HG02588 (cell line): ENCODE results near the gene PEX12.
"Not testable (repeated sequence)": the region's sequence is repeated elsewhere in the genome, so short reads cannot be mapped to it uniquely, and the experiment has no call there.

Source experiments
- ATAC-seq: cut with Tn5 transposase; IDR thresholded peaks from one replicate; pipeline ENCODE4 v1.9.1; 2021; ENCODE audit warnings: mild to moderate bottlenecking, moderate library complexity; ENCODE audit not compliant: unreplicated experiment

The PEX12 gene

DNA sequence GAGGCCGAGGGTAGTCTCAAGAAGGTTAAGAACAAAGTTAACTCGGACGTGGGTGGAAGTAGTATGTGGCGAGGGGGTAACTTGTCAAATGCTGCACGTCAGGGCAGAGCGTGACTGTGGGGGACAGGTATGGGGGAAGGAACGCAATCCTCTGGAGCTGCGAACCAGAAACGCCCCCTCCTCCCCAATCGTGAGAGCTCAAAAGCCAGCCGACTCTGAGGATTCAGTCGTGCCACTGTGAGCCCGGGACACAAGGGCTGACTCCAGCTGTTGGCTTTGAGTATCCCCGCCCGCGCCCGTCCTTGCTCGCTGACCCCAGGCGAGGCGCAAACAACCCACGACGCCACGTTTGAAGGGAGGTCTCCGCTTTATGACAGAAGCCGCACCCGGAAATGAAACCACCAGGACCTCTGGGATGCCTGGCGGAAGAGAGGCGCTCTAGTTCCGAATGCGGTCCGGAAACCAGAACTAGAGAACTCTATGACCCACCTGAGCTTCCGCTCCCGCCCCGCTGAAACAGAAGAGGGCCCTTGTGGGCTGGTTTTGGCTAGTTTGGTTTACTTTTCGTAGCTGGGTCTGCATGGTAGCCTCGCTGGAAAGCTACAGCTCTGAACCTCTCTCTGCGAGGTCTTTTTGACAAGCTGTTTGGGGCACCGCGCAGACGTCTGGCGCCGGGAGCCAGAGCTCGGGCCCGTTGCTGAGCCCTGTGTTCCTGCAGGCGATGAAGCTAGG is at the start of gene PEX12:
TSS of gene PEX12 (minus strand) at position 375 of the 732 bp plus-strand sequence. CDS start 550 bp downstream, outside the sequence.
- ATAC-seq = peak; percentile 87

GRCh38 chr17:35627417-35627816 is 49.0 kb upstream of the PEX12 start:
- no peak for ATAC-seq

DNA sequence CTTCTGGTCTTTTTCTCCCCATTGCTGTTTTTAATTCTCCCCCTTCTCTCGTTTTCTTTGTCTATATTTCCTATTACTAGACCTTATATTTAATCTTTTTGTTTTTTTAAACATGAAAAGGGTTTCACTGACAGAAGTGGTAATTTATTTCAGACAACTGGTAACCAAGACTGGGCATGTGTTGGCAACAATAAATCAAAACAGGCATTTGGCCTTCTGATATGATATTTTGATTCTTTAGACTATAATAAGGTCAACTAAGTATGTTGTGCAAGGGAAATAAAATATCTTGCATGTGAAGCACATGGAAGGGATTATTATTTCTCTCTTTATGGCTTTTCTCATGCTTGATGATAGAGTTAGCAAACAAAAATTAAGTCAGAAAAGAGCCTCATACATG is 43.4 kb upstream of the PEX12 start:
- no peak for ATAC-seq

- ATAC-seq = no peak
Observed at GRCh38 chr17:35618628-35619027, 40.3 kb upstream of the PEX12 start.

DNA sequence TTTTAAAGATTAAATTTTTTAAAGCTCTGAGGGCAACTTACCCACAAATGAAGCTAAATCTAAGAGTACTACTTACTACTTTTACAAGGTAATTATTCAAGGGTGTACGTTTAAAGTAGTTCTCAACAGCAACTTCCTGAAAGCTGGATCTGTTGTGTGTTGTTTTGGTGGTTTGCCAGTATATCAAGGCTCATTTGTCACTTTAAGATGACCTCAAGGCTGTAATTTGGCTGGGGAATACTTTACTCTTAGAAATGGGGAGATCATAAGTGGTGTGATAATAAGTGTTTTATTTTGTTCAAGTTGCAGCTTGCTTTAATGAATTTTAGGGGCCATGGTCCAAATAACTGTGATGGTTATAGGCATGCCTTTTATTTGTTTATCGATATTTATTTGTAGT is 39.1 kb upstream of the PEX12 start:
- ATAC-seq = no peak

GRCh38 chr17:35616536-35616935 is 38.2 kb upstream of the PEX12 start:
- no peak for ATAC-seq

GRCh38 chr17:35614810-35615209 is 36.4 kb upstream of the PEX12 start:
- no peak for ATAC-seq

DNA sequence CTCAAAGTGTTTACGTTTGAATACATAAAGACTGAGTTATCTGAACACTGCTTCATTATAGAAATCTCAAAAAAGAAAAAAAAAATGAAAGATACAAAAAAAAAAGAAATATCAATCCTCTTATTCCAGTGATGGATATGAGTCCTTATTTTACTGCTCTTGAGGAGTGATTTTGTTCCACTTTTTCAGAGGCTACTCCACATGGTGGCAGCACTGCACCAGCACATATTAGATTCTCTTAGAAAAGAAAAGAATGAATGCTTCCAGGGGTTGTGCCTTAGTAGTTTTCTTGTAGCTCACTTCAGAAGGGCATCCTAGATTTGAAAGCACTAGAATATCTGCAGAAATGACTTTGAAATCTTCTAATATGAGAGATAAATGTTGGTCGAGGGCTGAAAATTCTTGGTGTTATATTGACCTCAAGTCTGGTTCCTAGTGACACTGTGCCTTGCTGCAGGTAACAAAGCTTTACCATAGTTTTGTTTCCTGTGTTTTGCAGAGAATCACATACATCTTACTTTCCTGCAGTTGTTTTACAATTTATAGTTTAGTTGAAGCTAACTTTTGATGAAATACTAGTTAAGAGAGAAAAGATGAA is 34.7 kb upstream of the PEX12 start:
- ATAC-seq = no peak

DNA sequence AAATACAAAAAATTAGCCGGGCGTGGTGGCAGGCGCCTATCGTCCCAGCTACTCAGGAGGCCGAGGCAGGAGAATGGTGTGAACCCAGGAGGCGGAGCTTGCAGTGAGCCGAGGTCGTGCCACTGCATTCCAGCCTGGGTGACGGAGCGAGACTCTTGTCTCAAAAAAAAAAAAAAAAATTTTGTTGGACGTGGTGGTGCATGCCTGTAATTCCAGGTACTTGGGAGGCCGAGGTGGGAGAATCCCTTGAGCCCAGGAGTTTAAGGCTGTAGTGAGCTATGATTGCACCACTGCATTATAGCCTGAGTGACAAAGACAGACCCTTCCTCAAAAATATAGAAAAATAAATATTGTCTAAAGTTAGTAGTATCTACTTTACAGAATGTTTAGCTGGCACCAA is 32.4 kb upstream of the PEX12 start:
- ATAC-seq = not testable (repeated sequence)

DNA sequence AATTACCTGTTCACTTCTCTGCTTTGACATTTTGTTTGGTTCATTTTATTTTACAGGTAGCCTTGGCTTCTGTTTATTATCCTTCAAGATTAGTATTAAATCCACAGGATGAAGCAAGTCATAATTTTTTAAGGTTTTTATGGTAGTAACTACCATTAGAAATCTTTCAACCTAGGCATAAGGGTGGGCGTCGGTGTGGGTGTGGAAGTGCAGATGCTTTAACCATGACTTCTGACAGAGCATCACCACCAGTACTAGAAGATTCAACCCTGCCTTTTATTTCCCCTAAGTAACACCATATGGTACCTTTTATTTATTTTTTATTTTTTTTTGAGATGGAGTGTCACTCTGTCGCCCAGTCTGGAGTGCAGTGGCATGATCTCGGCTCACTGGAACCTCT is 31.5 kb upstream of the PEX12 start:
- no peak for ATAC-seq

- no peak for ATAC-seq
Observed at GRCh38 chr17:35607239-35607847, 29.0 kb upstream of the PEX12 start.

GRCh38 chr17:35605678-35606077 is 27.3 kb upstream of the PEX12 start:
- no peak for ATAC-seq

DNA sequence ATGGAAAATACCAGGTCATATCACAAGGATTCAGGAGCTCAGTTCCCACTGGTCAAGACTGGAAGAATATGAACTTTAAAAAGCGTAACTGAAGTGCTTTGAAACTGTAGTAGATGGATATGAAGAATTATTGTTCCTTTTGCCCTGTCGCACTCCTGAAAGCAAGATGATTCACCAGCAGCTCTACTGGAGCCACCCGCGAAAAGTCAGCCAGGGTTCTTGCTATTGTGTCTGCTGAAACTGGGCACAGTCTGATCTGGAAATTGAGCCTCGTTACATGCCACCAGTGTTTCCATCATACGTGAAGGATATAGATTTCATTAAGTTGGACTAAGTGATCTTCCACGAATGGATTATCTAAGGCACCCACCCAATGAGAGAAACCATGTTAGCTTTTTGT is 25.3 kb upstream of the PEX12 start:
- ATAC-seq = no peak

GRCh38 chr17:35597604-35598003 is 19.2 kb upstream of the PEX12 start:
- ATAC-seq = no peak

DNA sequence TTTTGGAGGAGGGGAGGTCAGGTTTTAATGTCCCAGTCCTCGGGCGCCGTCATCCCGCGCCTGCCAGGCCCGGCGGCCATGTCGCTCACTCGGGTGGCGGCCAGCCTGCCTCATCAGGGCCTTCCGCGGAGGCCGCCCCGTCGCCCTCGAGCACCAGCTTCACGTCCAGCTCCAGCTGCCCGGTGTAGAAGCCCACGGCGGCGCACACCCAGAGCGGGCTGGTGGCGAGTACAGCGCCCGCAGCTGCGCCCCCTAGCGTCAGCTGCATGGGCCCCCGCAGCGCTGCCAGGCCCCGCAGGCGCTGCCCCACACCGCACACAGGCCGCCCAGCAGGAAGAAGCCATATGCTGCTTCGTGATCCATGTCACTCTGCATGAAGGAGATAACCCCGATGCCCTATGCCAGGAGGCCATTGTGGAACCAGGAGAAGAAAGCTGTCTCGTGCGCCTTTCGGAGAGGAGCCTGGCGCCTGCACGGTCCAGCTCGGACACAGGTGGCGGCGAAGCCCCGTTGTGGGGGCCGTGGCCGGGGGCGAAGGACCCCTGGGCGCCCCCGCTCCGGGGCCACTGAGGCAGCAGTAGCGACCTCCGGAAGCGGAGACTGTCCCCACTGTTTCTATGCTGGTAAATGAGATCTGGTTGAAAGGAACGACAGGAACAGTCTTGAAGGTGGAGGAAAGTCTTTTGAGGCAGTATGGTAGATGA is 18.3 kb upstream of the PEX12 start:
- no peak for ATAC-seq

- ATAC-seq = no peak
Observed at GRCh38 chr17:35596072-35596471, 17.7 kb upstream of the PEX12 start.

DNA sequence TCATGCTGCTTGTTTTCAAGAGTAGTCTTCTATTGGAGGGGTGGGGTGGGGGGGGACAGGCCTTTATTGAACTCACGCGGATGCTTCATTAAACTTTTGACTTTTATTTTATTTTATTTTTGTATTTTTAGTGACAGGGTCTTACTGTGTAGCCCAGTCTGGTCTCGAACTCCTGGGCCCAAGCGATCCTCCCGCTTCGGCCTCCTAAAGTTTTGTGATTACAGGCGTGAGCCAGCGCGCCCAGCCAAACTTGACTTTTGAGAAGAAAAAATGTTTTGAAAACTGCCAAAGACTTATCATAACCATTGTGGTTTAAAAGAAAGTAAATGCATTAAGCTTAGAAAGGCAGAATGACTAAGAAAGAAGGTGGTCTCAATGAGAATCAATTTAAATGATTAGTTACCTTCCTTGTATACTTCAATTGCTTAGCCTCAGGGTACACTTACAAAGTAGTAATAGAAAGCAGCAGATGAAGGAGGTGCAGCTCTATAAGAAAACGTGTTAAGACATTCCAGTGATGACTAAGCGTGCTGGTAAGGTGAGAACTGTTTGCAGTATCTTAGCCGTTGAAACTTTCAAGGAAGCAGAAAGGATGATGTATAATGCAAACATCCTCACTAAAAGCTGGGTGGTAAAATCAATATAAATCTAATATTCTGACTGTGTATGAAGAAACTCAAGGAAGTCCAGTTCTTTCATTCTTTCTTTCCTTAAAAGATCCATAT is 10.0 kb upstream of the PEX12 start:
- no peak for ATAC-seq

GRCh38 chr17:35587074-35587961 is 8.9 kb upstream of the PEX12 start, which contains the start of gene AP2B1:
TSS of gene AP2B1 (plus strand) at chr17:35587322. CDS start at chr17:35594031, 6,709 bp downstream.
- peak; percentile 88 for ATAC-seq

DNA sequence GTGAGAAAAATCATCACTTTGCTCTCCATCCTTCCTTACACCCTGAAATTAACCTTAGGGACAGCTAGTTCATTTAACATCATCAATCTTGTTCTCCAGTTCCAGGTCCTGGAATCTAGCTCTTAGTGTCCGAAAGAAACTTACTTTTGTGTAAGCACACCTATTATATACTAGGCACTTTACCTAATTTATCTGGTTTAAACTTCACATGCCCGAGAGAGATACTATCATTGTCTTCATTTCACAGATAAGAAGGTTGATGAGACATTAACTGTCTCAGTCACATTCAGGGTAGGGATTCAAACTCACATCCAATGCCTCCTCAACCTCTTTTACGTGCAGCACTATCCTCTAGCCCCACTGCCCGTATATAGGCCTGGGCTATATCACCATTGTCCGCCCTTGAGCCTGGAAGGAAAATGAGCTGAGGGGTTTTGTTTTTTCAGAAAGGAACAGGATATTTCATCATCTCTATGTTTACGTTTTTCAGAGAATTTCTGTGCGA is 8.2 kb upstream of the PEX12 start:
- peak; percentile 4 for ATAC-seq

- no peak for ATAC-seq
Observed at GRCh38 chr17:35584061-35584460, 5.7 kb upstream of the PEX12 start.
